HG03196 (cell line): ENCODE data around the gene RALGAPA2.

ENCODE experiments used
- ATAC-seq: cut with Tn5 transposase; IDR thresholded peaks from one replicate; pipeline ENCODE4 v1.9.1; 2021; ENCODE audit not compliant: unreplicated experiment

The RALGAPA2 gene

GRCh38 chr20:20373091-20373571, 339.3 kb downstream of the RALGAPA2 start:
- ATAC-seq: no peak

DNA sequence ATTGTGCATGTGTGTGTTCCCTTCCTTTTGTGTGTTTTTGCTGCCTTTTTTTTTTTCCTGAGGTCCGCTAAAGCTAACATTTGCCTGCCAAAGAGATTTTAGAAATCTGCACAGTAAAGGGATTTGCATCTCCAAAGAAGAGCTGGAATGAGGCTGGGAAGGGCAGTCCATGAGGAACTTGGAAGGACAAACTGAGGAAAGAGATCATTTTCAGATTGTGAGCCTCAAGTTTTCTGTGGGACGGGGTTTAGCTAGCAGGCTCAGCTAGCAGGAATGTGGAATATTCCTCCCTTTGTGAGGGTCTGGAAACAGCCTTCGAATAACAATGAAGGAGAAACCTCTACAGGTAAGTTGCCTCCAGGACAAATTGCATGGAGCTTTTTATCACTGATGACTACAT, 340.8 kb downstream of the RALGAPA2 start:
- no peak for ATAC-seq

DNA sequence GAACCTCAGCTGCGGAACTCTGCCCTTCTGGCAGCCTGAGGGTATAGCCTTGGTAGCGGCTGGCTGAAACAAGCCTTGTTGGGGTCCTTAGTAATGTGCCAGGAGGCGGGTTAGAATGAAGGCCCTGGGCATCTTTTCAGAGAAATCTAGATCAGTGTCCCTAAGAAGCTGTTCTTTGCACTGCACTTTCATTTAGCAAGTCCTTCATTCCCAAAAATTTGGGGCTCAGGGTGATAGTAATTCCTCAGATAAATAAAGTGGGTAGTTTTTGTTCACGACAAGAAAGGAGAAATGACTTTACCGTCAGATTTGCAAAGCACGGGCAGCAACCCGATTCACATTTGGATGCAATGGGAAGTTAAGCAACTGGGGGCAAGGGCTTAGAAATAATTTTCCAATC, 341.4 kb downstream of the RALGAPA2 start:
- ATAC-seq: no peak

DNA sequence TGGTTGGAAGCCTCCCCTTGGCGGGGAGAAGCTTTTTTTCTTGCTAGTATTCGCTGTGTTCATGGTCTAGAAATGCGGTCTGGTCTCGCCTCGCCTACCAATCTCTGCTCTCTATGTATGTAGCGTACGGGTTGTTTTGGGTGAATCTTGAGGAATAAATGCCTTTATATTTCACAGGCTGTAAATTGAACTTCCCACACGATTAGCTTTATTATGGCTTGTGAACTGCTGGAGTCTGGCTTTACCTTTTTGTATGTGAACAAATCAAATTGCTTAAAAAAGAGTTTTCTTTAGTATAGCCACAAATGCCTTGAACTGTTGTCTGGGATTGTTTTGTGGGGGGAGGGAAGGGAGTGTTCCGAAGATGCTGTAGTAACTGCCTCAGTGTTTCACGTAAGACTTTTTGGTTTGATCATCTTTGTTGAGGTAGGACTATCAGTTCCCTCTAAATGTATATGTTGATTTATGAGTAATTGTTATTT, 342.3 kb downstream of the RALGAPA2 start:
- ATAC-seq: no peak

DNA sequence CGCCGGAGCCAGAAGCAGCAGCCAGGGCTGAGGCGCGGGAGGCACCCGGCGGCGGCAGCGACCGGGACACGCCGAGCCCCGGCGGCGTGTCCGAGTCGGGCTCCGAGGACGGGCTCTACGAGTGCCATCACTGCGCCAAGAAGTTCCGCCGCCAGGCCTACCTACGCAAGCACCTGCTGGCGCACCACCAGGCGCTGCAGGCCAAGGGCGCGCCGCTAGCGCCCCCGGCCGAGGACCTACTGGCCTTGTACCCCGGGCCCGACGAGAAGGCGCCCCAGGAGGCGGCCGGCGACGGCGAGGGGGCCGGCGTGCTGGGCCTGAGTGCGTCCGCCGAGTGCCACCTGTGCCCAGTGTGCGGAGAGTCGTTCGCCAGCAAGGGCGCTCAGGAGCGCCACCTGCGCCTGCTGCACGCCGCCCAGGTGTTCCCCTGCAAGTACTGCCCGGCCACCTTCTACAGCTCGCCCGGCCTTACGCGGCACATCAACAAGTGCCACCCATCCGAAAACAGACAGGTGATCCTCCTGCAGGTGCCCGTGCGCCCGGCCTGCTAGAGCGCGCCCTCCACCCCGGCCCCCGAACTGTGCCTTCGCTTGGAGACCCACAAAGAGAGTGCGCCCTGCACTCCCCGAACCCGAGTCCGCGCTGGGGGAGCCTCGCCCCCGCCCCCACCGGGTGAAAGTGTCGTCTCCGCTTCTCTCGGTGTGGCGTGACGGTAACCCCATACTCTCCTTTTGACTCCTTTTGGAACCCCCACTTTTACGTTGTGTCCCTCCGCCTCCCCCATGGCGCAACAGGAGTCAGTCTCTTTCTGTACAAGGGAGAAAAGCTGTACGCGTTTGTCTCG, 343.0 kb downstream of the RALGAPA2 start:
- ATAC-seq: no peak

GRCh38 chr20:20368418-20369249, 343.8 kb downstream of the RALGAPA2 start:
- no peak for ATAC-seq

DNA sequence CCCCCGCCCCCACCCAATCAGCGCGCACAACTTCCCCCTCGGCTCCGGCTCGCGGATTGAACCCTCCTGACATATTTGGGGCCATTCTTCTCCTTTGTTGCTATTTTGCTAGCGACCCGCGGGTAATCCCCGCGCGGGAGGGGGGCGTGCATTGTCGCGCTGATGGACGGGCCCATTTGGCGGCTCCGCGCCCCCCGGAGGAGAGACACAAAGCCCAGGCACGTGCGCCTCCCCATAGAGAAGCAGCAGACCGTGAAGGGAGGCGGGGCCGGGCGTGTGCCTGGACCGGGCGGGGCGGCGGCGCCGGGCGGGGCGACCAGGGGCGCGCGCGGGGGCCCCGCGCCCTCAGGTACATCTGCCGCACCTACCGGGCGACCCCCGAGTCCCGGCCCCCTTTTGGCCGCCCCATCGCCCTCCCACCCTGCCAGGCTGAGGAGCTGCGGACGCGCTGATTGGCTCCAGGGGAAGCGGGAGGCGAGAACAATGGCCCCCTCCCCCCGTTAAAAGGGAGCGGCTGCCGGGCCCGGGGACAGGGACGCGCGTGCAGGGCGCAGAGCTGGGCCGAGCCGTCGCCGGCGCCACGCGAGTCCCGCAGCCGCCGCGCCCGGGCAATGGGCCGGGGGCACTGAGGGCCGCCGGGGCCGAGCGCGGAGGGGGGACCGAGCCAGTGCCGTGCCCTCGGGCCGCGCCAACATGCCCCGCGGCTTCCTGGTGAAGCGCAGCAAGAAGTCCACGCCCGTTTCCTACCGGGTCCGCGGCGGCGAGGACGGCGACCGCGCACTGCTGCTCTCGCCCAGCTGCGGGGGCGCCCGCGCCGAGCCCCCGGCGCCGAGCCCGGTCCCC, 344.6 kb downstream of the RALGAPA2 start, which contains the start of gene INSM1:
Gene INSM1 (plus strand): TSS at position 530 of the 843 bp plus-strand sequence. CDS start 164 bp downstream, at position 694.
- ATAC-seq: no peak

- no peak for ATAC-seq
Measured at GRCh38 chr20:20366876-20367574, 345.4 kb downstream of the RALGAPA2 start.

DNA sequence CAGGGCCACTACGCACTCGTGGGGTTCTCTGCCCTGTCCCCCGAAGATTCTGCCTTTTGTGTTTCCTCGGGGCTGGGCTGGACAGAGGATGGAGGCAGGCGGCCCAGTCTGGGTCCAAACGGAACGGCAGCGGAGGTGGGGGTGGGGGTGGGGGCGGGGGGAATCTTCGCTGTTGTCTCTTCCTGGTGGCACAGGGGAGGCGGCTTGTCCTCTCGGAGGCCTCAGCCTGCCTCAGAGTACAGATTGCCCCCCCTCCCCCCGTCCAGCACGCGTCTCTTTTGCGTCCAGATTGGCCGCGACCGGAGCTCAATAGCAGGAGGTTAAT, 345.9 kb downstream of the RALGAPA2 start:
- ATAC-seq: no peak

- ATAC-seq: no peak
Measured at GRCh38 chr20:20365480-20366161, 346.8 kb downstream of the RALGAPA2 start.

DNA sequence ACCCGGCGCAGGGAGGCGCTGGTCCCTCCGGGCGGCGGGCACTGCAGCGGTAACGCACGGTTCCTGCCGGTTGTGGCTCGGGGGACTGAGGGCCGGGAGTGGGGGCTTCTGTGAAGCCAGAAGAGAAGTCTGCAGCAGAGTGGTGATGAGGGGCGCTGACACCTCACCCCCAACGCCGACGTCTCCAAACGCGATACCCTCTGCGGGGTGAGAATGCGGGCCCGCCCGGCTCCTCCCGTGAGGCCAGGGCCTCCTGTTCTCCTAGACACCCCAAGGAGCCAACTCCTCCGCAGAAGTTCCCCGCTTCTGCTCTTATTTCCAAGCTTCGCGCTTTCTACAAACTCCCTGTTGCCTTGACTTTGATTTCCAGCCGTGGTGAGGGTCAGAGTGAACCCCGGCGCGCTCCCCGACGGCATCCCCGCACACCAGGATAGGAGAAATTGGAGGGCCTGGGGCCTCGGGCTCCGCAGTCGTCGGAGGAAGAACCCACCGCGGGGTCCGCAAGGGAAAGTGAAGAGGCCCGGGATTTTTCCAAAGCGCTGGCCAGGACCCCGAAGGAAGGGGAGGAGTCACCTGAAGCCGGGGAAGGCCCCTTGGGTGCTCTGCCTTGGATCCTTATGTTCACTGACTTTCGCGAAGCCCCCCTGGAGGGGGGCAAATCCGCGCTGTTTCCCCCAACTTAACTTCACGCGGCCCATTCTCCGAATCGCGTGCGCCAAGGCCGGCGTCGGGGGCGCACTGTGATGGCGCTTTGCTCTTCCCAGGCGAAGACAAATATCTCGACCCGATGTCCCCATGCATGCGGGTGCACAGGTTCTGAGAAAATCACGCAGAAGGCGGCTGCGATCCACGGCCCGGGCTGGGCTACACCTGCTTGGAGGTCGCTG, 347.6 kb downstream of the RALGAPA2 start:
- ATAC-seq: no peak

DNA sequence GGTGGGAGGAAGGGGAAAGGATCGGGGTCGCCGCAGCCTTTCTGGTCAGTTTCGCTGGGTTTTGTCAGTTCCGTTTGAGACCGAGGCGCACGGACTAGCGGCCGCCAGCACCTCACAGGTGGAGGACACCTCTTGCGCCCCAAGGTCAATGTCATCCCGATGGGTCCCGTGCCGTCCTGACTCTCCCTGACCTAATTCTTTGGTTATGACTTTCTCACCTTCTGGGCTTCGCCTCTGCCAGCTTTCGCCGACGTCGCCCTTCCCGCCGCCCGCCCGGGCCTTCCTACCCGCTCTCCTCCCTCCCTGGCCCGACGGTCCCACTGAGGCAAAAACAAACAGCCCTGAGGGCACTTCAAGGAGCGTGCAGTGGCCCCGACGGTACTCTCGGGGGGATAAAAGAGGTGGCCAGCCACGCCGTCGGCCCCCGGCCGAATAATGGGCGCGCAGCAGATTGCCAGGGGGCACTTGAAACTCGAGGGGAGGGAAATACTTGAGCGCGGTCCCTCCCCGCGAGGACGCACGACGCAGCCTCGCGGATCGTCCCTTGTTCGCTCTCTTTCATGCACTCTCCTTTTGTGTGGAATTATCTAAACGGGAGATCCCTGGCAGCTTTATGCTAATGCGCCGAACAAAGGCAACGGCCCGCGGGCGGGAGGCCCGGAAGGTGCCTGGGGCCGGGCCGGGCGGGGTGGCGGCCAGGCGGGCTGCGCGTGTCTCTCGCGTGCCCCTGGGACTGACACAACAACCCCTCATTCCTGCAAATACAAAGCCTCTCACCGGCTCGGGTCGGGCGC, 348.4 kb downstream of the RALGAPA2 start:
- no peak for ATAC-seq

GRCh38 chr20:20363434-20363798, 349.0 kb downstream of the RALGAPA2 start:
- no peak for ATAC-seq

- ATAC-seq: no peak
Measured at GRCh38 chr20:20362774-20363433, 349.5 kb downstream of the RALGAPA2 start.

GRCh38 chr20:20360464-20360863, 352.0 kb downstream of the RALGAPA2 start:
- peak; percentile 65 for ATAC-seq

GRCh38 chr20:20359628-20360027, 352.8 kb downstream of the RALGAPA2 start:
- no peak for ATAC-seq

DNA sequence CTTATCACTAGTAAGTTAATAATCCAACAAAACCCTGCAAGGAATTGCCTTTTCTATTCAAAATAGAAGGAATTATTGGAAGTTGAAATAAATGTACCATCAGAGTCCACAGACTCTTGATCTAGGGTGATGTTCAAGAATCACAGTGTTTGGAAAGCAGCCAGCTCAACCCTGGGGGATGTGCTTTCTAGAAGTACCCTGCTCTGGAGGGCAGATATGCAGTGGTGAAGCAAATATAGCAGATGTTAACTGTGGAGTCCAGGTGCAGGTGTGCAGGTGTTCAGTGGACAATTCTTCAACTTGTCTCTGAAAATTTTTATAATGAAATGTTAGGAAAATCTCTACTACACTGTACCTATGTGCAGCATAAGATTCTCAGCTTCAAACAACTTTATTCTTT, 353.6 kb downstream of the RALGAPA2 start:
- ATAC-seq: no peak
